Measurements from ENCODE around the gene ZNF419. TPM values are rescaled to one million over a fixed set of nuclear protein-coding genes. Genes with fewer than 3 reads are reported as not detected.
"Not testable (repeated sequence)": the region's sequence is repeated elsewhere in the genome, so short reads cannot be mapped to it uniquely, and the experiment has no call there.

The ZNF419 gene
- total RNA-seq (1 to 10 TPM; 6.8 to 7.0 TPM), total RNA-seq (7.3 to 30.6 reads per million in 2 donors)

GRCh38 chr19:57487477-57488298 lies at the start of gene ZNF419:
TSS of gene ZNF419 (plus strand) at chr19:57487750. CDS start at chr19:57487951, 201 bp downstream.
- not testable (repeated sequence) for H3K36me3 Mint-ChIP-seq (ENCODE audit: low read depth); H3K27me3 Mint-ChIP-seq; H3K4me1 Mint-ChIP-seq; H3K27ac Mint-ChIP-seq
- peaks cover 13% of the 10 kb centered on the region for H3K9me3 ChIP-seq (ENCODE audit: control insufficient read depth, low read length, poor library complexity, severe bottlenecking)
- peak; percentile 79 to 91 (median 83) for DNase-seq
- peak within 1 kb of the TSS; percentile 67 for H3K4me3 Mint-ChIP-seq
- ATAC-seq, result peak; percentile 98

GRCh38 chr19:57437931-57438330 lies 49.6 kb upstream of the ZNF419 start:
- Mint-ChIP-seq H3K27ac (no peak overlapping the region), H3K27me3 (no peaks in the 10 kb centered on the region), H3K36me3 (ENCODE audit: low read depth) (peaks cover 11% of the 10 kb centered on the region), H3K4me3 (no peak overlapping the region), H3K4me1 (peaks cover 18% of the 10 kb centered on the region)
- ATAC-seq, result no peak
- H3K9me3 ChIP-seq (ENCODE audit: control insufficient read depth, low read length, poor library complexity, severe bottlenecking), result peaks cover 11% of the 10 kb centered on the region
- no peak for DNase-seq

- ATAC-seq (no peak), DNase-seq (no peak)
- Mint-ChIP-seq H3K27me3 (no peaks in the 10 kb centered on the region), H3K4me3 (no peak overlapping the region), H3K4me1 (peaks cover 18% of the 10 kb centered on the region), H3K27ac (no peak overlapping the region), H3K36me3 (ENCODE audit: low read depth) (peaks cover 11% of the 10 kb centered on the region)
- peaks cover 16% of the 10 kb centered on the region for H3K9me3 ChIP-seq (ENCODE audit: control insufficient read depth, low read length, poor library complexity, severe bottlenecking)
Measured at GRCh38 chr19:57438925-57439324, 48.6 kb upstream of the ZNF419 start.

- Mint-ChIP-seq H3K4me1 (no peaks in the 10 kb centered on the region), H3K27ac (no peak overlapping the region), H3K36me3 (ENCODE audit: low read depth) (peaks cover 11% of the 10 kb centered on the region), H3K4me3 (no peak overlapping the region), H3K27me3 (no peaks in the 10 kb centered on the region)
- ATAC-seq, result no peak
- DNase-seq, result no peak
- peaks cover 19% of the 10 kb centered on the region for H3K9me3 ChIP-seq (ENCODE audit: control insufficient read depth, low read length, poor library complexity, severe bottlenecking)
Measured at GRCh38 chr19:57441979-57442752, 45.4 kb upstream of the ZNF419 start.

GRCh38 chr19:57443121-57443696 lies 44.3 kb upstream of the ZNF419 start:
- no peaks in the 10 kb centered on the region for H3K27me3 Mint-ChIP-seq
- ATAC-seq (no peak), DNase-seq (no peak)
- H3K4me3 Mint-ChIP-seq, result no peak overlapping the region
- H3K36me3 Mint-ChIP-seq (ENCODE audit: low read depth), result peaks cover 11% of the 10 kb centered on the region
- no peak overlapping the region for H3K27ac Mint-ChIP-seq
- H3K9me3 ChIP-seq (ENCODE audit: control insufficient read depth, low read length, poor library complexity, severe bottlenecking), result peaks cover 19% of the 10 kb centered on the region
- H3K4me1 Mint-ChIP-seq, result no peaks in the 10 kb centered on the region

GRCh38 chr19:57452307-57452706 lies 35.2 kb upstream of the ZNF419 start:
- H3K9me3 ChIP-seq (ENCODE audit: control insufficient read depth, low read length, poor library complexity, severe bottlenecking), result peaks cover 27% of the 10 kb centered on the region
- Mint-ChIP-seq H3K27me3 (no peaks in the 10 kb centered on the region), H3K36me3 (ENCODE audit: low read depth) (no peaks in the 10 kb centered on the region), H3K27ac (no peak overlapping the region), H3K4me1 (no peaks in the 10 kb centered on the region), H3K4me3 (no peak overlapping the region)
- no peak for DNase-seq
- no peak for ATAC-seq

GRCh38 chr19:57465680-57466381 lies 21.7 kb upstream of the ZNF419 start:
- Mint-ChIP-seq H3K27ac (no peak overlapping the region), H3K36me3 (ENCODE audit: low read depth) (peaks cover under 1% of the 10 kb centered on the region), H3K27me3 (no peaks in the 10 kb centered on the region), H3K4me3 (no peak overlapping the region), H3K4me1 (no peaks in the 10 kb centered on the region)
- peak; percentile 61 for ATAC-seq
- DNase-seq, result no peak
- H3K9me3 ChIP-seq (ENCODE audit: control insufficient read depth, low read length, poor library complexity, severe bottlenecking), result peaks cover 19% of the 10 kb centered on the region

GRCh38 chr19:57466489-57466888 lies 21.1 kb upstream of the ZNF419 start:
- Mint-ChIP-seq H3K36me3 (ENCODE audit: low read depth) (no peaks in the 10 kb centered on the region), H3K4me3 (no peak overlapping the region), H3K27ac (no peak overlapping the region), H3K4me1 (no peaks in the 10 kb centered on the region), H3K27me3 (no peaks in the 10 kb centered on the region)
- DNase-seq (no peak), ATAC-seq (no peak)
- peaks cover 25% of the 10 kb centered on the region for H3K9me3 ChIP-seq (ENCODE audit: control insufficient read depth, low read length, poor library complexity, severe bottlenecking)

- Mint-ChIP-seq H3K4me3 (no peak overlapping the region), H3K27me3 (no peaks in the 10 kb centered on the region), H3K4me1 (peaks cover 4% of the 10 kb centered on the region), H3K36me3 (ENCODE audit: low read depth) (peaks cover 3% of the 10 kb centered on the region), H3K27ac (no peak overlapping the region)
- peaks cover 61% of the 10 kb centered on the region for H3K9me3 ChIP-seq (ENCODE audit: control insufficient read depth, low read length, poor library complexity, severe bottlenecking)
- ATAC-seq (no peak), DNase-seq (no peak)
Measured at GRCh38 chr19:57473646-57474045, 13.9 kb upstream of the ZNF419 start.

GRCh38 chr19:57477191-57478008 lies 10.2 kb upstream of the ZNF419 start, which contains the start of gene ZNF772:
TSS of gene ZNF772 (minus strand) at chr19:57477566. CDS start at chr19:57477309, 257 bp downstream.
- no peaks in the 10 kb centered on the region for H3K27me3 Mint-ChIP-seq
- peaks cover 39% of the 10 kb centered on the region for H3K9me3 ChIP-seq (ENCODE audit: control insufficient read depth, low read length, poor library complexity, severe bottlenecking)
- peak within 1 kb of the TSS; percentile 79 for H3K4me3 Mint-ChIP-seq
- H3K27ac Mint-ChIP-seq, result peak within 1 kb of the TSS; percentile 48
- DNase-seq, result peak; percentile 64 to 75 (median 70)
- peaks cover 4% of the 10 kb centered on the region for H3K4me1 Mint-ChIP-seq
- ATAC-seq, result peak; percentile 100
- H3K36me3 Mint-ChIP-seq (ENCODE audit: low read depth), result peaks cover 5% of the 10 kb centered on the region

- not testable (repeated sequence) for H3K36me3 Mint-ChIP-seq (ENCODE audit: low read depth); DNase-seq; ATAC-seq; H3K27ac Mint-ChIP-seq; H3K27me3 Mint-ChIP-seq; H3K4me1 Mint-ChIP-seq
- peak overlapping the region; percentile 67 for H3K4me3 Mint-ChIP-seq
- H3K9me3 ChIP-seq (ENCODE audit: control insufficient read depth, low read length, poor library complexity, severe bottlenecking), result peaks cover 13% of the 10 kb centered on the region
Measured at GRCh38 chr19:57488299-57488644, 722 bp downstream of the ZNF419 start.

GRCh38 chr19:57499332-57499679 lies 11.8 kb downstream of the ZNF419 start:
- H3K36me3 Mint-ChIP-seq (ENCODE audit: low read depth), result peaks cover 11% of the 10 kb centered on the region
- peaks cover 21% of the 10 kb centered on the region for H3K9me3 ChIP-seq (ENCODE audit: control insufficient read depth, low read length, poor library complexity, severe bottlenecking)
- DNase-seq, H3K27ac Mint-ChIP-seq, ATAC-seq, H3K4me1 Mint-ChIP-seq, H3K4me3 Mint-ChIP-seq, H3K27me3 Mint-ChIP-seq: not testable (repeated sequence)

Data from T-helper 17 cell (primary cell).